Stimulated activated CD8-positive, alpha-beta memory T cell treated with anti-CD3 and anti-CD28 coated beads, Interleukin-7, amount 100 ng/mL, for 48 hours (primary cell): ENCODE data around the gene TAAR1.
"Not testable (repeated sequence)": the region's sequence is repeated elsewhere in the genome, so short reads cannot be mapped to it uniquely, and the experiment has no call there.

Experiments
- DNase-seq, 2 donors: peaks; one replicate each; pipeline ENCODE4 v3.0.0-alpha.2; 2020; ENCODE audit warnings: low read depth in 1 of 2; ENCODE audit errors: extremely low read depth in 1 of 2

TAAR1 gene

GRCh38 chr6:132659082-132659481 lies at the start of gene TAAR1:
TSS of gene TAAR1 (minus strand) at chr6:132659182. CDS start at chr6:132646003, 13,179 bp downstream.
- no peak for DNase-seq

- DNase-seq = no peak
Measured at GRCh38 chr6:132708771-132709170, 49.8 kb upstream of the TAAR1 start.

- no peak for DNase-seq
Measured at GRCh38 chr6:132708002-132708401, 49.0 kb upstream of the TAAR1 start.

- not testable (repeated sequence) for DNase-seq
Measured at GRCh38 chr6:132706756-132707155, 47.8 kb upstream of the TAAR1 start.

- no peak for DNase-seq
Measured at GRCh38 chr6:132703936-132704335, 45.0 kb upstream of the TAAR1 start.

- DNase-seq = no peak
Measured at GRCh38 chr6:132698608-132699007, 39.6 kb upstream of the TAAR1 start.

- no peak for DNase-seq
Measured at GRCh38 chr6:132695773-132696172, 36.8 kb upstream of the TAAR1 start.

GRCh38 chr6:132693478-132693877 lies 34.5 kb upstream of the TAAR1 start:
- no peak for DNase-seq

GRCh38 chr6:132690678-132691077 lies 31.7 kb upstream of the TAAR1 start:
- DNase-seq = no peak

GRCh38 chr6:132687306-132687705 lies 28.3 kb upstream of the TAAR1 start:
- no peak for DNase-seq

GRCh38 chr6:132686531-132686930 lies 27.5 kb upstream of the TAAR1 start:
- DNase-seq = no peak

GRCh38 chr6:132685009-132685408 lies 26.0 kb upstream of the TAAR1 start:
- DNase-seq = no peak

GRCh38 chr6:132684272-132684671 lies 25.3 kb upstream of the TAAR1 start:
- DNase-seq = no peak

GRCh38 chr6:132683543-132683942 lies 24.6 kb upstream of the TAAR1 start:
- no peak for DNase-seq

- DNase-seq = not testable (repeated sequence)
Measured at GRCh38 chr6:132679094-132679493, 20.1 kb upstream of the TAAR1 start.

GRCh38 chr6:132675749-132676148 lies 16.8 kb upstream of the TAAR1 start:
- DNase-seq = no peak

- no peak for DNase-seq
Measured at GRCh38 chr6:132675002-132675401, 16.0 kb upstream of the TAAR1 start.

GRCh38 chr6:132673376-132674094 lies 14.6 kb upstream of the TAAR1 start:
- no peak for DNase-seq

- no peak for DNase-seq
Measured at GRCh38 chr6:132671295-132671694, 12.3 kb upstream of the TAAR1 start.

- no peak for DNase-seq
Measured at GRCh38 chr6:132669690-132670291, 10.8 kb upstream of the TAAR1 start.

- DNase-seq = no peak
Measured at GRCh38 chr6:132666118-132666517, 7.1 kb upstream of the TAAR1 start.

GRCh38 chr6:132664309-132665034 lies 5.5 kb upstream of the TAAR1 start:
- no peak for DNase-seq
